Dendritic cell treated with granulocyte-macrophage colony-stimulating factor and Interleukin-4, amounts not matched to agents 40 ng/mL and 50 ng/mL, for 4 days (primary cell): ENCODE measurements around the gene RAB17.
A peak's percentile ranks its signal among the peaks of the same experiment; 100 is the strongest.
"Not testable (repeated sequence)": the region's sequence is repeated elsewhere in the genome, so short reads cannot be mapped to it uniquely, and the experiment has no call there.

Source experiments
- H3K27ac Mint-ChIP-seq: one replicate; pipeline ENCODE4 v1.8.0; 2022; ENCODE audit warnings: mild to moderate bottlenecking, mixed read lengths
- H3K27me3 Mint-ChIP-seq: one replicate; pipeline ENCODE4 v1.8.0; 2022; ENCODE audit warnings: mild to moderate bottlenecking, mixed read lengths
- H3K36me3 Mint-ChIP-seq: one replicate; pipeline ENCODE4 v1.8.0; 2022; ENCODE audit warnings: low read depth, mixed read lengths
- H3K4me1 Mint-ChIP-seq: one replicate; pipeline ENCODE4 v1.8.0; 2022; ENCODE audit warnings: low read depth, mixed read lengths
- H3K4me3 Mint-ChIP-seq: one replicate; pipeline ENCODE4 v1.8.0; 2022; ENCODE audit warnings: mild to moderate bottlenecking, moderate library complexity, mixed read lengths
- H3K9me3 Mint-ChIP-seq: one replicate; pipeline ENCODE4 v1.8.0; 2022; ENCODE audit warnings: mixed read lengths
- intact Hi-C: fragments of 100-400 bp; cut with micrococcal nuclease; formaldehyde crosslinking; loops from one replicate; pipeline ENCODE4 v1.15.0; 2022

The RAB17 gene

DNA sequence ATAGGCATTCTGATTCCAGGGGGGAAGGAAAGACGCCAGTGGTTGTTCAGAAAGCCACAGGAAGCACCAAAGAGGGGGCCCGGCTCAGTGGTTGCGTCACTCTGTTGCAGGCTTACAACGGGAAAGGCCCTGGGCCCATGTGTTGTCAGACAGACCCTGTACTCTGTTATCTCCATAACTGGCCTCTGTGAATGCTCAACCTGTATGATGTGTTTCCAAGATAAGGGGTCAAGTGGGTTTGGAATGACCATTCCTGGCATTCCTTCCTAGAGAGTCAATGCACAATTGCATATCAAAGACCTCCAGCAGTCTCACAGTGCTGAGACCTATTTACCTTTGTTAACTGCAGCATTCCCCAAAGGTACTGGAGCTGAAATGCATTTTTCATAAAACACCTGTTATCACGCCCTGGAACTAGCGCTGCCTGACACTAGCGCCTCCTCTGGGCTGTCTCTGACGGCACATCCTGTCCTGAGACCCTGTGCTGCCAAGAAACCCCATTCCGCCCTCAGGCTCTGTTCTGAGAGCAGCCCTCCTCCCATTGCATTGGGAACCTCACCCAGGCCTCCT lies 23.7 kb upstream of the RAB17 start:
- Mint-ChIP-seq H3K4me3 (no peak overlapping the region), H3K27ac (no peak overlapping the region), H3K27me3 (peaks cover 24% of the 10 kb centered on the region), H3K9me3 (no peaks in the 10 kb centered on the region), H3K36me3 (no peaks in the 10 kb centered on the region), H3K4me1 (peaks cover 37% of the 10 kb centered on the region)
- intact Hi-C loops, result no loop called here

DNA sequence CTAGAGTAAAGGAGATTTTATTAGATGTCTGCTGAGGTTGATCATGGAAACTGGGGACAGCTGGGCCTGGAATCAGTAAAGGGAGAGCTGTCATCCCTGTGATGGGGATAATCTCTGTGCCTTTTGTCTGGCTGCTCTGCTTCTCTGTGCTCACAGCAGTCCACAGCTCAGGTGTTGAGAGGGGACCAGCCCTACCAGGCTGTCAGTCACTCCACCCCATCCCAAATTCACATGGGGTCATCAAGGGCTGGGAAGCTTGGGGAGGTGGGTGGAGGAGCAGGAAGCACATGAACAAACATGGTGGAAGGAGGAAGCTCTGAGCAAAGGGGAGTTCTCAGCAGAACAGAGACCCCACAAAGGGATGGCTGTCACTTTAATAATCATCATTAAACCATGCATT lies 23.1 kb upstream of the RAB17 start:
- intact Hi-C loops, result no loop called here
- Mint-ChIP-seq H3K9me3 (no peaks in the 10 kb centered on the region), H3K27ac (no peak overlapping the region), H3K36me3 (no peaks in the 10 kb centered on the region), H3K4me3 (no peak overlapping the region), H3K27me3 (peaks cover 25% of the 10 kb centered on the region), H3K4me1 (peaks cover 37% of the 10 kb centered on the region)

DNA sequence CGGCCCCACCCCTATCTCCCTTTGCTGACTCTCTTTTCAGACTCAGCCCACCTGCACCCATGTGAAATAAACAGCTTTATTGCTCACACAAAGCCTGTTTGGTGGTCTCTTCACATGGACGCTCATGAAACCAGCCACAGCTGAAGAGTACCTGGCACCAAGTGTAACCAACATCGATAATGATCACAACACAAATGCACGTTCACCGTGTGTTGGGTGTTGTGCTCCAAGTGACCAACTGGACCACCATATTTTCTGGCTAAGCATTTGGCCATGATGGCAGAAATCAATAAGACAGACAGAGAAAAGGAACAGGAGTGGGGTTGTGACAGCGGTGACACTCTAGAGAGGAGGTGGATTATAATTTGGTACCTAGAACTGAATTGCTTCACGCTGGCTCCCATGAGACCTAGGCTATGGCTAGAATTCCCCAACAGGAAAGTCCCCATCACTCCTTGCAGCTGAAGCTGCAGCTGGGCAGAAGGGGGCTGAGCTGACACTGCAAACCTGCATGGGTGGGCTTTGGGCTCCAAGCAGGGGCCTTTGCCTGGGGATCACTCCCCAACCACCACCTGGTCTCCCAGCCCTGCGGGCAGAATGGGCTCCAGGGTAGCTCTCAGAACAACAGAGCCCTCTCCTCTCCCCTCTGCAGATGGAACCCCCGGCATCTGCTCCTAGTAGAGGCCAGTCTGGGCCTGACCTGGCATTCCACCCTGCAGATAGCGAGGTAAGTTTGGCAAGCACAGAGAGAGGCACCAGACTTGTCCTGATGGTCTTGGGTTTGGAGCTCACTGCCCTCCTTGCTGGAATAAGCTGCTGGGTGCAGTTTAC lies 22.2 kb upstream of the RAB17 start:
- H3K27ac Mint-ChIP-seq, result no peak overlapping the region
- H3K36me3 Mint-ChIP-seq, result no peaks in the 10 kb centered on the region

DNA sequence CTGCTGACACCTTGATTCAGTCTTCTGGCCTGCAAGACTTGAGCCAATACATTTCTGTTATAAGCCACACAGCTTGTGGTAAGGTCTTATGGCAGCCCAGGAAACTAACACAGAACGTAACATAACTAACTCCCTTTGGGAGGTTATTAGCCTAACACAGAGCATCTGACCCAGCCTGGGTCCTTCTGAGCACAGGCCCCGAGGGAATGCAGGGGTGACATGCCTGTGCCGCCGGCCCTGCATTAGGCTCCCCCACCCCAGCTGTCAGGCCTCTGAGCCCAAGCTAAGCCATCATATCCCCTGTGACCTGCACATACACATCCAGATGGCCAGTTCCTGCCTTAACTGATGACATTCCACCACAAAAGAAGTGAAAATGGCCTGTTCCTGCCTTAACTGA lies 16.0 kb upstream of the RAB17 start:
- H3K27me3 Mint-ChIP-seq, result peaks cover 29% of the 10 kb centered on the region
- H3K4me3 Mint-ChIP-seq, H3K27ac Mint-ChIP-seq, intact Hi-C loops, H3K9me3 Mint-ChIP-seq, H3K4me1 Mint-ChIP-seq, H3K36me3 Mint-ChIP-seq: not testable (repeated sequence)

More for the DNA sequence above, 22.2 kb upstream of the RAB17 start:
- H3K9me3 Mint-ChIP-seq, result no peaks in the 10 kb centered on the region
- H3K27me3 Mint-ChIP-seq, result peaks cover 28% of the 10 kb centered on the region
- intact Hi-C loops, result no loop called here
- H3K4me1 Mint-ChIP-seq, result peaks cover 37% of the 10 kb centered on the region
- H3K4me3 Mint-ChIP-seq, result no peak overlapping the region

DNA sequence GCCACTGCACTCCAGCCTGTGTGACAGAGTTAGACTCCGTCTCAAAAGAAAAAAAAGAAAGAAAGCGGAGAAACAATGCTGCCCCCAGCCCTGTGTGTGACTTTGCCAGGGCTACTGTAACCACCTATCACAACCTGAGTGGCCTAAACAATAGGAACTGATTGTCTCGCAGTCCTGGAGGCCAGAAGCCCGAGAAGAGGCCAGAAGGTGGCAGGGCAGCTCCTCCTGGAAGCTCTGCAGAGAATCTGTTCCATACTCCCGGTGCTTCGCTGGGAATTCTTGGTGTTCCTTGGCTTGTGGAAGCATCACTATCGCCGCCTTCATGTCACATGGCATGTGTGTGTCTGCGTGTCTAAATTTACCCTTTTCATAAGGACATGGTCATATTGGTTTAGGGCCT lies 14.4 kb upstream of the RAB17 start:
- peaks cover 9% of the 10 kb centered on the region for H3K4me1 Mint-ChIP-seq
- peaks cover 30% of the 10 kb centered on the region for H3K27me3 Mint-ChIP-seq
- H3K27ac Mint-ChIP-seq, result no peak overlapping the region
- no peak overlapping the region for H3K4me3 Mint-ChIP-seq
- intact Hi-C loops, result no loop called here
- no peaks in the 10 kb centered on the region for H3K9me3 Mint-ChIP-seq
- no peaks in the 10 kb centered on the region for H3K36me3 Mint-ChIP-seq

DNA sequence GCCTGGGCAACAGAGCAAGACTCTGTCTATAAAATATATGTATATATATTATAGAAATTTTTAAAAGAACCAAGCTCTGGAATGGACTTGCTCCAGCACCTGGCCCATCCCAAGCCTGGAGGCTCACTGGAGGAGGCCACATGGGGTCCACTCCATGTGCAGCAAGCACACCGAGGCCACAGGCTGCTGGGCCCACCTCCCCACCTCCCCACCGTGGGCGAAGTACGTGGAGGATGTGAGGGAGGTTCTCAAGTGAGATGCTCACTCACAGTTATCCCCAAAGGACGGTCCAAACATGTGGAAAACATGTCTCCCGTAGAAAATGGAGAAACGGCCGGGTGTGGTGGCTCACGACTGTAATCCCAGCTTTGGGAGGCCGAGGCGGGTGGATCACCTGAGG lies 13.9 kb upstream of the RAB17 start:
- no peak overlapping the region for H3K4me3 Mint-ChIP-seq
- peaks cover 25% of the 10 kb centered on the region for H3K27me3 Mint-ChIP-seq
- no peaks in the 10 kb centered on the region for H3K9me3 Mint-ChIP-seq
- H3K27ac Mint-ChIP-seq, result no peak overlapping the region
- H3K4me1 Mint-ChIP-seq, result peaks cover 9% of the 10 kb centered on the region
- intact Hi-C loops, result no loop called here
- H3K36me3 Mint-ChIP-seq, result no peaks in the 10 kb centered on the region

DNA sequence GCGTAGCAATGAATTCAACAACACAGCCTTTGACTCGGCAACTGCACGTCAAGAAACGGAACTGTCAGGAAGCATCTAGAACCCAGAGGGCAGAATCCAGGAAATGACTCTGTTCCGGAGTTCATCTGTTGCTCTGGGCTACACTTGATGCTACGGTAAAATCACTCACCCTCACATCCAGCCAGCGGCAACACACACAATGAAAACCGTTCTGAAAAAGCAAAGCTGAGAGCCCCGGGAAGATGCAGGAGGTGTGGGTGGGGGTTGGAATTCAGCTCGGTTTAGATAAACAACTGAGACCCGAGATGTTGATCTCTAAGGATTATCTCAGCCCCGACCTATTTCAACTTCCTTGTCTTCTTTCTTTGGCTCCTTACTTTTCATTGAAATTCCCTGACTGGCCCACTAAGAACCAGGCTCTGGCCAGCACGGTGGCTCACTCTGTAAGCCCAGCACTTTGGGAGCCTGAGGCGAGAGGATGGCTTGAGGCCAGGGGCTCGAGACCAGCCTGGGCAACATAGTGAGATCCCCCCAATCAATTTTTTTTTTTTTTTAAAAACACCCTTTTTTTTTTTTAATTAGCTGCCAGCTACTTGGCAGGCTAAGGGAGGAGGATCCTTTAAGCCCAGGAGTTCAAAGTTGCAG lies 13.3 kb upstream of the RAB17 start:
- intact Hi-C loops, result no loop called here
- Mint-ChIP-seq H3K27me3 (peaks cover 21% of the 10 kb centered on the region), H3K27ac (peak overlapping the region; percentile 47), H3K4me3 (peak overlapping the region; percentile 18), H3K36me3 (no peaks in the 10 kb centered on the region), H3K4me1 (peaks cover 9% of the 10 kb centered on the region), H3K9me3 (no peaks in the 10 kb centered on the region)

DNA sequence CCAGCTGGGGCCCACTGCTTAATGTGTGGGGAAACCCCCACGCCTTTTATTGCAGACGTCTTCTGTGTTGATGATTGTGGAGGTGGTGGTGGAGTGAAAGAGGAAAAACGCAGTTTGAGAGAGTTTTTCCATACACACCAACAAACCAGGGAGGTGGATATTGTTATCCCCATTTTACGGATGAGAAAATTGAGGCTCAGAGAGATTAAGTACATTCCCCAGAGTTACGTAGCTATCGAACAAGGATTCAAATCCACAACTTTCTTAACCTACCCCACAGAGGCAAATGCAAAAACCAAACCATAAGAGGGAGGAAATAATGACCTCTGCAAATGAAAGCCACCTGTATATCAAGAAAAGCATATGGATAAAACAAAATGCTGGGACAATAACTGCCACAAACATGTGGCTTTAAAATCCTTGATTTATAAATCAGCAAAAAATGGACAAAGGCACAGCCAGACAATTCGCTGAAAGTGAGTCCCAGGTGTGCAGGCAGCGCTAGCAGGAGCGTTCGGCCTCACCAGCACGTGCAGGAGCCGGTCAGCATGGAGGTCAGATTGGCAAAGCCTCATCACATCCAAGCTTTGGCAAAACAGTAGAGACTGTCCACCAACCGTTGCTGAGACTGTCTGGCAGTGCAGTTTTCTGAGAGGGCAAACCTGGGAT lies 12.6 kb upstream of the RAB17 start:
- Mint-ChIP-seq H3K36me3 (no peaks in the 10 kb centered on the region), H3K4me3 (no peak overlapping the region), H3K27me3 (peaks cover 18% of the 10 kb centered on the region), H3K9me3 (no peaks in the 10 kb centered on the region), H3K4me1 (peaks cover 9% of the 10 kb centered on the region), H3K27ac (peak overlapping the region; percentile 47)
- intact Hi-C loops, result no loop called here

DNA sequence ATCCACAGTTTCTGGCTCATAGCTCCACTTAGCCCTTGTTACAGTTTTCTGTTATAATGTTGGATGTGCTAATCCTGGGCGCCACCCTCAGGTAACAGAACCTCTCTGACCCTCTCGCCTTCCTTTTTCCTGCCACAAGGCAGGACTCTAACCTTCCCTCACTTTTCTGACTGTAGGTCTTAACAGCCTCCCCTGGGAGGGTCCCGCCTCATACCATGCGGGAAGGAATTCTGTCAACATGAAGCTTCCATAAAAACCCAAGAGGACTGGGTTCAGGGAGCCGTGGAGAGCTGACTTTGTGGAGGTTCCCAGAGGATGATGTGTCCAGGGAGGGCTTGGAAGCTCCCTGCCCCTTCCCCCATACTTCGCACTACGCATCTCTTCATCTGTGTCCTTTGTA lies 11.9 kb upstream of the RAB17 start:
- Mint-ChIP-seq H3K27ac (peak overlapping the region; percentile 20), H3K27me3 (peaks cover 13% of the 10 kb centered on the region), H3K4me1 (peaks cover 13% of the 10 kb centered on the region), H3K4me3 (no peak overlapping the region), H3K36me3 (no peaks in the 10 kb centered on the region), H3K9me3 (no peaks in the 10 kb centered on the region)
- intact Hi-C loops, result no loop called here

DNA sequence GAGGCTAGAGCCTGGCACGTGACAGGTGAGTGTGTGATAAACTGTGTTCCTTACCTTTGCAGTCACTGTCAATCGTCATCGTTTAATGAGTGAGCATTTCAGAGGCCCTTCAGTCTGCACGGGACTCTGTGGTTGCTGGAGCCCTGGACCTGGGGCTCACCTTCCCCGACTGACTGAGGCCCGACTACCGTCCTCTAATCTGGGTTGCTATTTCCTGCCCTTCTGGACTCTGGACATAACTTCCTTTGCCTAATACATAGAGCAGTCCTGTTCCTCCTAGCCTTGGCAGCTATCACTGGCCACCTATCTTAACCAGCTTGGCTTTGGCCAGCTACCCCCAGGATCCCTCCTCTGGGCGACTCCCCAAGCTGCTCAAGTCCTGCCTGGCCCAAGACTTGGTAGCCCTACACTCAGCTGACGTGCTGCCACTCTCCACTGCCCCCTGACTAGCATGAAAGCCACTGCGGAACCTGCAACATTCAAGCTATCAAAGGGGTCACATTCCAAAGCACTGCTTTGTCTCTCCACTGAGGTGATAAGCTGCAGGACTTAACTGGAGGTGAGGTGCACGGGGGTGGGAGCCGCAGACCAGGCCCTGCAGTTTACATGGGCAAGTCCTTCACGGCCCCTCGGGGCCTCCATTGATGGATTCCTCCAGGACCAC lies 11.1 kb upstream of the RAB17 start:
- Mint-ChIP-seq H3K27me3 (peaks cover 13% of the 10 kb centered on the region), H3K4me1 (peaks cover 20% of the 10 kb centered on the region), H3K4me3 (no peak overlapping the region), H3K36me3 (no peaks in the 10 kb centered on the region), H3K27ac (no peak overlapping the region), H3K9me3 (no peaks in the 10 kb centered on the region)
- intact Hi-C loops, result no loop called here

DNA sequence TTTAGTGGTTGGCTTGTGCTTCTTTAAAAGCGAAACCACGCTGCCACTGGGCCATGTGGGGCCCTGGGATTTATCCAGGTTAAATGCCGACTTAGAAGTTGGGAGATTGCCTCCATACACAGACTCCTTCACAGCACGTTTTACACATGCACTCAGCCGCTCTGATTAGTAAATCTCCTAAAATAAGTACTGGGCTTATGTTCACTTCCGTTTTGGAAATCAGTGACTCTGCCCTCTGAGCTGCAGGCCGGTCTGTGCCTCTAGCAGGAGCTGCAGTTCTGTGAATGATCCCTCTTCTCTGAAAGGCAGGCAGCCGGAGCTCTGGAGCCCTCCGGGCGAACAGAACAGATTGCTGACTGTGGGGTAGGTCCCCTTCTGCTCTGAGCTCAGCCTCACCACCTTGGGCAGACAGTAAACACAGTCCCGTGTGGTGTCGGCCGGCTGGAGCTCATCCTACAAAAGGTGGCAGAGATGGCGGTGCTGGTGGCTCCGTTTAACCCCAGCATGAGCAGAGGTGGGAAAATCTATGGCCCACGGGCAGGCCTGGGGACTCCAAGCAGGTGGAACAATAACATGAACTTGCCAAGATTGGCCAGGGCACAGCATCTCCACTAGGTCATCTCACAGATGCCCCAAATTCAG lies 9.8 kb upstream of the RAB17 start:
- Mint-ChIP-seq H3K4me1 (peaks cover 26% of the 10 kb centered on the region), H3K36me3 (no peaks in the 10 kb centered on the region), H3K4me3 (no peak overlapping the region), H3K27ac (no peak overlapping the region), H3K9me3 (no peaks in the 10 kb centered on the region), H3K27me3 (peaks cover 13% of the 10 kb centered on the region)
- intact Hi-C loops, result no loop called here

DNA sequence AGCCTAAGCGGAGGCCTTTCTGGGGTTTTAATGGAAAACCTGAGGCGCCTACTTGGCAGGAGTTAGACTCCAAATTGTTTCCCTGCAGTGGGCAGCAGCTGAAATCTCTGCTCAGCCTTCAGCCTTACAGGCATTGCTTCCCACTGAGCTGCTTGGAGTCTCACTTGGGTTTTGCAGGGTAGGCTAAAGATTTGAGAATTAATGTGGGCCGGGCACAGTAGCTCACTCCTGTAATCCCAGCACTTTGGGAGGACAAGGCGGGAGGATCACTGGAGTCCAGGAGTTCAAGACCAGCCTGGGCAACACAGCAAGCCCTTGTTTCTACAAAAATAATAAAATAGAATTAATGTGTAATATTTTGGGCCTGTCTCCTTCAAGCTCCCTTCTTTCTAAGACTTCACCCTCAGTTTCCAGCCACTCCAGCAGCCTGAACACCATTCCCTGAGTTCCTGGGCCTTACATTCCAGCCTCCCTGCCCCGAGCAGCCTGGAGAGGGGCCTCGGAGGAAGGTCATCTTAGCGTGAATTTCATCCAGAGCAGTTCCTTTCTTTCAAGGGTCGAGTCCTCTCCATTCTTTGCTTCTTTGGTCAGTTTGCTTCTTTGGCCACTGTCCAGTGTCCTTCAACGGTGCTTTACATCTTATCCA lies 9.1 kb upstream of the RAB17 start:
- Mint-ChIP-seq H3K9me3 (no peaks in the 10 kb centered on the region), H3K27ac (no peak overlapping the region)

More for the DNA sequence above, 9.1 kb upstream of the RAB17 start:
- Mint-ChIP-seq H3K4me1 (peaks cover 26% of the 10 kb centered on the region), H3K27me3 (peaks cover 13% of the 10 kb centered on the region), H3K36me3 (no peaks in the 10 kb centered on the region), H3K4me3 (no peak overlapping the region)
- intact Hi-C loops, result no loop called here
